ENCODE measurements around the gene UGT2B28. TPM values are rescaled to one million over a fixed set of nuclear protein-coding genes. Genes with fewer than 3 reads are reported as not detected.
"Not testable (repeated sequence)": the region's sequence is repeated elsewhere in the genome, so short reads cannot be mapped to it uniquely, and the experiment has no call there.

Gene UGT2B28
- total RNA-seq (not detected in 2 replicates), polyA plus RNA-seq (not detected in 2 replicates)

DNA sequence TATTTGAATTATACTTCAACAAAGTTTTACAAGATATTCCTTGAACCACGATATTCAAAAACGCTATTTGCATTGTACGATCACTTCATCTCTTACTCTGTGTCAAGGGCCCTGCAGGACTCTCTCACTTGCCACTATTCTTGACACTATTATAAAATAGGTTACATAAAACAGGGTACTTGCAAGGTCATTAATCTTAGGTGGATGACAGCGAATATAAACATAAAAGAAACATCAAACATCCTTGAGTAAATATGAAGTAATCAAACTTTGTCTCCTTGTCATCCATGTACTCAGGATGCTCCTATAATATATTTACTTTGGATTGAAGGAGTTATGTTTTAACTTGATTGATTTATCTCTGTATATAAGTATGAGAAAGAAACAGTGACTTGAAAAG lies at the start of gene UGT2B28:
Gene UGT2B28 (plus strand): TSS at position 395 of the 400 bp plus-strand sequence. CDS start 26 bp downstream, outside the sequence.
- H3K4me3 ChIP-seq; H3K9me3 ChIP-seq (ENCODE audit: low read depth); H3K4me1 ChIP-seq (ENCODE audit: low read depth); H3K27ac ChIP-seq; DNase-seq (ENCODE audit: low read depth in 1 of 2, low spot score in 1 of 2); H3K36me3 ChIP-seq; H3K27me3 ChIP-seq: not testable (repeated sequence)

GRCh38 chr4:69239092-69239491 lies 41.2 kb upstream of the UGT2B28 start:
- no peak for DNase-seq (ENCODE audit: low read depth in 1 of 2, low spot score in 1 of 2)
- Histone ChIP-seq H3K9me3 (ENCODE audit: low read depth) (no peaks in the 10 kb centered on the region), H3K4me3 (no peak overlapping the region), H3K4me1 (ENCODE audit: low read depth) (no peaks in the 10 kb centered on the region), H3K36me3 (no peaks in the 10 kb centered on the region), H3K27me3 (no peaks in the 10 kb centered on the region), H3K27ac (no peak overlapping the region)
- TF ChIP-seq, protein P1, sequence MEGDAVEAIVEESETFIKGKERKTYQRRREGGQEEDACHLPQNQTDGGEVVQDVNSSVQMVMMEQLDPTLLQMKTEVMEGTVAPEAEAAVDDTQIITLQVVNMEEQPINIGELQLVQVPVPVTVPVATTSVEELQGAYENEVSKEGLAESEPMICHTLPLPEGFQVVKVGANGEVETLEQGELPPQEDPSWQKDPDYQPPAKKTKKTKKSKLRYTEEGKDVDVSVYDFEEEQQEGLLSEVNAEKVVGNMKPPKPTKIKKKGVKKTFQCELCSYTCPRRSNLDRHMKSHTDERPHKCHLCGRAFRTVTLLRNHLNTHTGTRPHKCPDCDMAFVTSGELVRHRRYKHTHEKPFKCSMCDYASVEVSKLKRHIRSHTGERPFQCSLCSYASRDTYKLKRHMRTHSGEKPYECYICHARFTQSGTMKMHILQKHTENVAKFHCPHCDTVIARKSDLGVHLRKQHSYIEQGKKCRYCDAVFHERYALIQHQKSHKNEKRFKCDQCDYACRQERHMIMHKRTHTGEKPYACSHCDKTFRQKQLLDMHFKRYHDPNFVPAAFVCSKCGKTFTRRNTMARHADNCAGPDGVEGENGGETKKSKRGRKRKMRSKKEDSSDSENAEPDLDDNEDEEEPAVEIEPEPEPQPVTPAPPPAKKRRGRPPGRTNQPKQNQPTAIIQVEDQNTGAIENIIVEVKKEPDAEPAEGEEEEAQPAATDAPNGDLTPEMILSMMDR (IDR thresholded peaks at IDR 0.05; ENCODE audit: low read depth, low read length) = no peak

DNA sequence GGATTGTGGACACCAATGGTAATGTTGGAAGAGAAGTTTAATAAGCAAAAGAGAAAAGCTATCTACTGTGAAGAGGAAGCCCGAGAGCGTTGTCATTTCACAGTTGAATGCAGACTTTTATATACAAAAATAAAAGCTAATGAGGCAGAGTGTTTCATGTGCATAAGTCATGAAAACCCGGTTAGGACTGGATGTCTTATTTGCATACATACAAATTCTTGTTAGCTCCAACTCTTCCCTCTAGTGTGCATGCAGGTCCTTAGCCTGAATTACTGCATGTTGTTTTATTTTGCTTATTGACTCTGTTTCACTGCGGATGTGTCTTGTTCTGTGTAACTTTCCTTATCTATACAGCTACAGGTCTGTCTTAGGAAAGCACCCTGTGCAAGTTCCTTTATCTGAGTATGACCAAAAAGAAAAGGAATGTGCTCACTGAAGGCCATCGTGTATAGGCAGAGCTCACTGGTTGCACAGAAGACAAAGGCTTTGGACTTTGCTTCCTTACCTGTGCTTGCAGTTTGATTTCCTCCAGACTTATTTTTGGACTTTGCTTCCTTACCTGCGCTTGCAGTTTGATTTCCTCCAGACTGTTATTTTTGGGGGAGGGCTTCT lies 40.6 kb upstream of the UGT2B28 start:
- H3K4me3 ChIP-seq = no peak overlapping the region

DNA sequence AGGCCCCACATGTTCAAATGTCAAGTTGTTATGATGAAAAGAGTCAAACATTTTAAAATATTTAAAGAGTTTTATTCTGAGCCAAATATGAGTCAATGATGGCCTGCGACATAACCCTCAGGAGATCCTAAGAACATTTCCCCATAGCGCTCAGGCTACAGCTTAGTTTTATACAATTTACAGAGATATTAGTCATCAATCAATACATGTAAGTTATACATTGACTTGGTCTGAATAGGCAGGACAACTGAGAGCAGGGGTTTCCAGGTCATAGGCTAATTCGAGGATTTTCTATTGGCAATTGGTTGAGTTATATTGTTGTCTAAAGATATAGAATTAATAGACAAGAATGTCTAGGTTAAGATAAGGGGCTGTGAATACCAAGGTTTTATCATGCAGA lies 39.5 kb upstream of the UGT2B28 start:
- H3K4me3 ChIP-seq; DNase-seq (ENCODE audit: low read depth in 1 of 2, low spot score in 1 of 2); H3K9me3 ChIP-seq (ENCODE audit: low read depth); H3K36me3 ChIP-seq; H3K4me1 ChIP-seq (ENCODE audit: low read depth); H3K27me3 ChIP-seq; H3K27ac ChIP-seq: not testable (repeated sequence)

More for the DNA sequence above, 40.6 kb upstream of the UGT2B28 start:
- TF ChIP-seq, protein P1 (IDR thresholded peaks at IDR 0.05; ENCODE audit: low read depth, low read length) = no peak
- Histone ChIP-seq H3K27ac (no peak overlapping the region), H3K9me3 (ENCODE audit: low read depth) (no peaks in the 10 kb centered on the region), H3K4me1 (ENCODE audit: low read depth) (no peaks in the 10 kb centered on the region), H3K36me3 (no peaks in the 10 kb centered on the region), H3K27me3 (no peaks in the 10 kb centered on the region)
- DNase-seq (ENCODE audit: low read depth in 1 of 2, low spot score in 1 of 2) = no peak

DNA sequence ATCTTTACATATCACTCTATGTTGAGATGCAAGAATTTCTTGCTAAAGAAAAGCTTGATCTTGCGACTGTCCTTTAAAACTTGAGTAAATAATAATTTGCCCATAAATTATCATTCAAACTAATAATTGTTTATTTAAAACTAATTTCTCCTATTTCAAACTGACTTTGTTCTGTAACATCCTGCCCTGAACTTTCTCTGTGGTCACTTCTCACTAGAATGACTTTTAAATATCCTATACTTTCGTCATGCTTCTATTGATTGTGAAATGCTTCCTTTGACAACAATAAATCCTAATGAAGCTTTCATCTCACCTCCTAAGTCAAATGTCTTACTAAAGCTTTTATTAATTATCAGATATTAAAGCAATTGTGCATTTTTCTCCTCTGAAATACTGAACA lies 38.5 kb upstream of the UGT2B28 start:
- H3K4me1 ChIP-seq (ENCODE audit: low read depth); H3K4me3 ChIP-seq; H3K9me3 ChIP-seq (ENCODE audit: low read depth); DNase-seq (ENCODE audit: low read depth in 1 of 2, low spot score in 1 of 2); H3K27ac ChIP-seq; H3K36me3 ChIP-seq; H3K27me3 ChIP-seq: not testable (repeated sequence)

DNA sequence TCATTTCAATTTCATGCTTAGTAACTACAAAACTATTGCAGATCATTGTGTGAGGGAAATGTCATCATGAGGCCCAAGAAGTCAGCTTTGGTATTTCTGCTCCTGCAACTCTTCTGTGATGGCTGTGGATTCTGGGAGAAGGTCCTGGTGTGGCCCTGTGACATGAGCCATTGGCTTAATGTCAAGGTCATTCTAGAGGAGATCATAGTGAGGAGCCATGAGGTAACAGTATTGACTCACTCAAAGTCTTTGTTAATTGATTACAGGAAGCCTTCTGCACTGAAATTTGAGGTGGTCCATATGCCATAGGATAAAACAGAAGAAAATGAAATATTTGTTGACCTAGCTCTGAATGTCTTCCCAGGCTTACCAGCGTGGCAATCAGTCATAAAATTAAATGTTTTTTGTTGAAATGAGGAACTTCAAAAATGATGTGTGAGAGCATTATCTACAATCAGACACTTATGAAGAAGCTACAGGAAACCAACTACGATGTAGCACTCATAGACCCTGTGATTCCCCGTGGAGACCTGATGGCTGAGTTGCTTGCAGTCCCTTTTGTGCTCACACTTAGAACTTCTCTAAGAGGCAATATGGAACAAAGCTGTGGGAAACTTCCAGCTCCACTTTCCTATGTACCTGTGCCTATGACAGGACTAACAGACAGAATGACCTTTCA lies 37.6 kb upstream of the UGT2B28 start:
- not testable (repeated sequence) for H3K36me3 ChIP-seq; H3K4me1 ChIP-seq (ENCODE audit: low read depth); H3K9me3 ChIP-seq (ENCODE audit: low read depth); H3K27me3 ChIP-seq; H3K27ac ChIP-seq; DNase-seq (ENCODE audit: low read depth in 1 of 2, low spot score in 1 of 2); H3K4me3 ChIP-seq

DNA sequence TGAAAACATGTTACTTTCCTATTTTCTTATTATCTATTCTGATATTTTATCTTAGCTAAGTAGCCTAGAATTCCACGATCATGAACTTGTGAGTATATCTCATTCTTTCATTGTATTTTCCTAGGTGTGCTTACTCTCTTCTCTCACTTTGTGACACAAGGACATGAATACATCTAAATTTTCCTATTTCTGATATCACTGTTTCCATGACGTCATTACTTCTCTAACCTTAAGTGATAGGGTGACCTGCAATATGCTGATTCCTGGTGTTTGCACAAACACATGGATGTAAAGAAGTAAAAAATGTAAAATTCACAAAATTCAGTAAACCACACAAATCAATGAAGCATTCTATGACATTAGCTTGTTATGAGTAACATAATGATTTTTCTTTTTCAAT lies 29.4 kb upstream of the UGT2B28 start:
- not testable (repeated sequence) for H3K4me1 ChIP-seq (ENCODE audit: low read depth); H3K27me3 ChIP-seq; H3K4me3 ChIP-seq; H3K27ac ChIP-seq; DNase-seq (ENCODE audit: low read depth in 1 of 2, low spot score in 1 of 2); H3K9me3 ChIP-seq (ENCODE audit: low read depth); H3K36me3 ChIP-seq

GRCh38 chr4:69253147-69253772 lies 27.0 kb upstream of the UGT2B28 start:
- H3K4me3 ChIP-seq; DNase-seq (ENCODE audit: low read depth in 1 of 2, low spot score in 1 of 2); H3K27ac ChIP-seq; H3K36me3 ChIP-seq; H3K4me1 ChIP-seq (ENCODE audit: low read depth); H3K27me3 ChIP-seq; H3K9me3 ChIP-seq (ENCODE audit: low read depth): not testable (repeated sequence)

- H3K4me3 ChIP-seq; H3K4me1 ChIP-seq (ENCODE audit: low read depth); H3K9me3 ChIP-seq (ENCODE audit: low read depth); H3K27me3 ChIP-seq; DNase-seq (ENCODE audit: low read depth in 1 of 2, low spot score in 1 of 2); H3K27ac ChIP-seq; H3K36me3 ChIP-seq: not testable (repeated sequence)
These were observed 11.7 kb upstream of the UGT2B28 start for GRCh38 chr4:69268612-69269011.

- not testable (repeated sequence) for H3K4me1 ChIP-seq (ENCODE audit: low read depth); H3K4me3 ChIP-seq; H3K27ac ChIP-seq; H3K27me3 ChIP-seq; DNase-seq (ENCODE audit: low read depth in 1 of 2, low spot score in 1 of 2); H3K36me3 ChIP-seq; H3K9me3 ChIP-seq (ENCODE audit: low read depth)
These were observed 16.1 kb downstream of the UGT2B28 start for GRCh38 chr4:69296356-69296755.

DNA sequence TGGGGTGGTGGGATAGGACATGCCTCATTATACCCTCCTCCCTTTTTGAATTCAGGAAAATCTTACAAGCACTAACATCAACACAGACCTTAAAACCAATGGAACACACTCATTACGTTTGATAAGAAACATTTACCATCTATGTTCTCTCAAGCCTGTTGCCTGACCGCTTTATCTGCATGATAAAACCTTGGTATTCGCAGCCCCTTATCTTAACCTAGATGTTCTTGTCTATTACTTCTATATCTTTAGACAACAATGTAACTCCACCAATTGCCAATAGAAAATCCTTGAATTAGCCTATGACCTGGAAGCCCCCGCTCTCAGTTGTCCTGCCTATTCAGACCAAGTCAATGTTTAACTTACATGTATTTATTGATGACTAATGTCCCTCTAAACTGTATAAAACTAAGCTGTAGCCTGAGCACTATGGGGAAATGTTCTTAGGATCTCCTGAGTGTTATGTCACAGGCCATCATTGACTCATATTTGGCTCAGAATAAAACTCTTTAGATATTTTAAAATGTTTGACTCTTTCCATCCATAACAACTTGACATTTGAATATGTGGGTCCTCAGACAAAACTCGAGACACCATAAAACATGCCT lies 28.3 kb downstream of the UGT2B28 start:
- H3K4me3 ChIP-seq = not testable (repeated sequence)

More for the DNA sequence above, 28.3 kb downstream of the UGT2B28 start:
- not testable (repeated sequence) for H3K27me3 ChIP-seq; DNase-seq (ENCODE audit: low read depth in 1 of 2, low spot score in 1 of 2); H3K27ac ChIP-seq; H3K9me3 ChIP-seq (ENCODE audit: low read depth); H3K4me1 ChIP-seq (ENCODE audit: low read depth); H3K36me3 ChIP-seq

Data from cardiac muscle cell (in vitro differentiated cells and primary cell).